Measurements from ENCODE around the gene NEDD4L. TPM values are rescaled to one million over a fixed set of nuclear protein-coding genes. Genes with fewer than 3 reads are reported as not detected.

The NEDD4L gene
- total RNA-seq, 2 experiments from 2014 or later = 11.2 to 13.7 TPM

DNA sequence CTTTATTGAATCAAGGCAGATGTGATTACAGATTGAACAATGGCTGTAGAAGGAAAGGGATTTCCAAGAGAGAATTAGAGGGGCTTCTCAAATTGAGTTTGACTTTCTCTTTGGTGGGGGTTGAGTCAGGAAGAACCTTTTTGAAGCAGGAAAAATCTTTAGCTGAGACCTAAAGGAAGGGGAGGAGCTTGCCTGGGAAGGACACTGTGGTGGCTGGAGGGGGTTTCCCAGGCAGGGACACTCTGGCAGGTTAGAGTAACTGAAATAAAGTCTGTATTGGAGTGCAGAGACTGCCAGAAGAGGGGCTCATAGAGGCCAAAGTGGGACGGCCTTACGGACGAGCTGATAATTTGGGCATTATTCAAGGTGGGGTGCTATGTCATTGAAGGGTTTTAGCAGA lies 69.3 kb downstream of the NEDD4L start:
- DNase-seq (no peak), ATAC-seq (ENCODE audit: poor library complexity) (no peak)
- intact Hi-C loops (cut with DNase I, micrococcal nuclease) = no loop called here
- peaks cover 0 to 3% of the 10 kb centered on the region in 2 experiments for H3K9me3 ChIP-seq (ENCODE audit: control insufficient read depth in 1 of 2, insufficient read depth in 1 of 2, low read length in 2 of 2)
- H3K27ac ChIP-seq (ENCODE audit: low read depth in 1 of 2, low read length in 2 of 2) = no peak overlapping the region
- TF ChIP-seq, protein P1, sequence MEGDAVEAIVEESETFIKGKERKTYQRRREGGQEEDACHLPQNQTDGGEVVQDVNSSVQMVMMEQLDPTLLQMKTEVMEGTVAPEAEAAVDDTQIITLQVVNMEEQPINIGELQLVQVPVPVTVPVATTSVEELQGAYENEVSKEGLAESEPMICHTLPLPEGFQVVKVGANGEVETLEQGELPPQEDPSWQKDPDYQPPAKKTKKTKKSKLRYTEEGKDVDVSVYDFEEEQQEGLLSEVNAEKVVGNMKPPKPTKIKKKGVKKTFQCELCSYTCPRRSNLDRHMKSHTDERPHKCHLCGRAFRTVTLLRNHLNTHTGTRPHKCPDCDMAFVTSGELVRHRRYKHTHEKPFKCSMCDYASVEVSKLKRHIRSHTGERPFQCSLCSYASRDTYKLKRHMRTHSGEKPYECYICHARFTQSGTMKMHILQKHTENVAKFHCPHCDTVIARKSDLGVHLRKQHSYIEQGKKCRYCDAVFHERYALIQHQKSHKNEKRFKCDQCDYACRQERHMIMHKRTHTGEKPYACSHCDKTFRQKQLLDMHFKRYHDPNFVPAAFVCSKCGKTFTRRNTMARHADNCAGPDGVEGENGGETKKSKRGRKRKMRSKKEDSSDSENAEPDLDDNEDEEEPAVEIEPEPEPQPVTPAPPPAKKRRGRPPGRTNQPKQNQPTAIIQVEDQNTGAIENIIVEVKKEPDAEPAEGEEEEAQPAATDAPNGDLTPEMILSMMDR (IDR thresholded peaks at IDR 0.05) = no peak
- no peaks in the 10 kb centered on the region for H3K36me3 ChIP-seq (ENCODE audit: insufficient read depth, low read length)
- no peaks in the 10 kb centered on the region for H3K27me3 ChIP-seq (ENCODE audit: control insufficient read depth in 1 of 2, insufficient read depth in 2 of 2, low read length in 2 of 2)
- Mint-ChIP-seq H3K4me1 (ENCODE audit: low read depth) (no peaks in the 10 kb centered on the region), H3K27ac (no peak overlapping the region), H3K4me3 (no peak overlapping the region), H3K9me3 (no peaks in the 10 kb centered on the region), H3K27me3 (peaks cover 8% of the 10 kb centered on the region), H3K36me3 (ENCODE audit: low read depth) (no peaks in the 10 kb centered on the region)
- H3K4me1 ChIP-seq (ENCODE audit: insufficient read depth, low read length) = no peaks in the 10 kb centered on the region
- ChIA-PET POLR2A (no interaction called here), CTCF (interaction anchor here (1.6 kb wide), 1 partner anchor 70 kb away, joined by 3 read pairs; the partner anchor contains the start of gene NEDD4L)
- H3K4me3 ChIP-seq (ENCODE audit: low read length) = no peak overlapping the region

DNA sequence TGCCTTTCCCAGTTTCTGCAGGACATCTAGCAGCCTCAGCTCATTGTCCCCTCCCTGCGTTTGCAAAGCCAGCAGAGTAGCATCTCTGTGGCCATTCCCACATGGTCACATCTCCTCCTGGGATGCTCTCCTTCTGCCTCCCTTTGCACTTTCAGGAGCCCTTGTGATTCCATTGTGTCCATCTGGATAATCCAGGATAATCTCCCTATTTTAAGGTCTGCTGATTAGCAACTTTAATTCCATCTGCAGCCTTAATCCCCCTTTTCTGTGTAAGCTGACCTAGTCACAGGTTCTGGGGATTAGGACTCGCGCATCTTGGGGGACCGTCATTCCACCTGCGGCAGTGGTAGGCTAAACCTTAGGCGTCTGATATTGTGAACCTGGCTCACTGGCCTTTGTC lies 70.7 kb downstream of the NEDD4L start:
- Mint-ChIP-seq H3K9me3 (no peaks in the 10 kb centered on the region), H3K27me3 (peaks cover 8% of the 10 kb centered on the region), H3K4me3 (no peak overlapping the region), H3K36me3 (ENCODE audit: low read depth) (no peaks in the 10 kb centered on the region), H3K4me1 (ENCODE audit: low read depth) (no peaks in the 10 kb centered on the region), H3K27ac (no peak overlapping the region)
- TF ChIP-seq, protein P1 (IDR thresholded peaks at IDR 0.05) = no peak
- Histone ChIP-seq H3K27me3 (ENCODE audit: control insufficient read depth in 1 of 2, insufficient read depth in 2 of 2, low read length in 2 of 2) (no peaks in the 10 kb centered on the region), H3K9me3 (ENCODE audit: control insufficient read depth in 1 of 2, insufficient read depth in 1 of 2, low read length in 2 of 2) (peaks cover 0 to 3% of the 10 kb centered on the region in 2 experiments), H3K4me3 (ENCODE audit: low read length) (no peak overlapping the region), H3K36me3 (ENCODE audit: insufficient read depth, low read length) (no peaks in the 10 kb centered on the region), H3K4me1 (ENCODE audit: insufficient read depth, low read length) (no peaks in the 10 kb centered on the region), H3K27ac (ENCODE audit: low read depth in 1 of 2, low read length in 2 of 2) (no peak overlapping the region)
- POLR2A ChIA-PET = no interaction called here
- CTCF ChIA-PET = no interaction called here
- no peak for DNase-seq
- ATAC-seq (ENCODE audit: poor library complexity) = no peak
- intact Hi-C loops (cut with DNase I, micrococcal nuclease) = no loop called here

GRCh38 chr18:58116818-58117217 lies 72.8 kb downstream of the NEDD4L start:
- H3K4me1 ChIP-seq (ENCODE audit: insufficient read depth, low read length) = no peaks in the 10 kb centered on the region
- no peaks in the 10 kb centered on the region for H3K4me1 Mint-ChIP-seq (ENCODE audit: low read depth)
- no peak for DNase-seq
- H3K27ac Mint-ChIP-seq = no peak overlapping the region
- no peak overlapping the region for H3K27ac ChIP-seq (ENCODE audit: low read depth in 1 of 2, low read length in 2 of 2)
- H3K4me3 Mint-ChIP-seq = no peak overlapping the region
- peaks cover 0 to 3% of the 10 kb centered on the region in 2 experiments for H3K9me3 ChIP-seq (ENCODE audit: control insufficient read depth in 1 of 2, insufficient read depth in 1 of 2, low read length in 2 of 2)
- ChIA-PET POLR2A (no interaction called here), CTCF (no interaction called here)
- intact Hi-C loops (cut with DNase I, micrococcal nuclease) = no loop called here
- no peak overlapping the region for H3K4me3 ChIP-seq (ENCODE audit: low read length)
- TF ChIP-seq, protein P1 (IDR thresholded peaks at IDR 0.05) = no peak
- H3K27me3 Mint-ChIP-seq = peaks cover under 1% of the 10 kb centered on the region
- no peaks in the 10 kb centered on the region for H3K27me3 ChIP-seq (ENCODE audit: control insufficient read depth in 1 of 2, insufficient read depth in 2 of 2, low read length in 2 of 2)
- no peaks in the 10 kb centered on the region for H3K36me3 ChIP-seq (ENCODE audit: insufficient read depth, low read length)
- H3K36me3 Mint-ChIP-seq (ENCODE audit: low read depth) = no peaks in the 10 kb centered on the region
- H3K9me3 Mint-ChIP-seq = no peaks in the 10 kb centered on the region
- no peak for ATAC-seq (ENCODE audit: poor library complexity)

Measured in CD4-positive, alpha-beta T cell (primary cell).